ENCODE measurements around the gene PTHLH. TPM values are rescaled to one million over a fixed set of nuclear protein-coding genes. Genes with fewer than 3 reads are reported as not detected.

Gene PTHLH
- total and polyA plus RNA-seq, 2 donors (not counting 1 experiment from before 2014, with no cell fraction given) = not detected

GRCh38 chr12:27968972-27969623 lies 3.4 kb downstream of the PTHLH start:
- H3K27ac Mint-ChIP-seq = no peak overlapping the region
- ChIA-PET POLR2A (no interaction called here), CTCF (interaction anchor here (0.6 kb wide), 1 partner anchor 10 kb away, joined by 4 read pairs; no protein-coding TSS in a partner anchor)
- TF ChIP-seq EZH2 (IDR thresholded peaks at IDR 0.05; ENCODE audit: borderline replicate concordance, insufficient read depth, low read depth, low read length, poor library complexity, severe bottlenecking) (no peak), CTCF (IDR thresholded peaks at IDR 0.05) (no peak)
- no peaks in the 10 kb centered on the region for H3K9me3 Mint-ChIP-seq (ENCODE audit: insufficient read depth)
- Histone ChIP-seq H3K79me2 (ENCODE audit: control insufficient read depth, insufficient read depth, low read length) (no peaks in the 10 kb centered on the region), H3K9ac (ENCODE audit: low read length) (peak overlapping the region; percentile 53), H3K27me3 (replicated peaks in 1 of 4; ENCODE audit: control extremely low read depth in 1 of 4, control insufficient read depth in 3 of 4, insufficient read depth in 4 of 4, low read length in 3 of 4) (peaks cover 0 to 51% (median 45%) of the 10 kb centered on the region in 4 experiments), H3K36me3 (replicated peaks in 1 of 2; ENCODE audit: control extremely low read depth in 1 of 2, control insufficient read depth in 1 of 2, extremely low read depth in 1 of 2, insufficient read depth in 2 of 2, low read length in 1 of 2) (no peaks in the 10 kb centered on the region), H3K9me3 (ENCODE audit: control extremely low read depth in 1 of 3, control insufficient read depth in 2 of 3, insufficient read depth in 1 of 3, low read length in 2 of 3) (peaks cover 0 to 7% (median 0%) of the 10 kb centered on the region in 3 donors), H3K4me1 (ENCODE audit: control insufficient read depth in 2 of 2, insufficient read depth in 2 of 2, low read length in 2 of 2) (peaks cover 20 to 24% of the 10 kb centered on the region in 2 donors), H4K20me1 (ENCODE audit: control insufficient read depth, insufficient read depth, low read length, poor library complexity, severe bottlenecking) (no peaks in the 10 kb centered on the region), H3K4me2 (replicated peaks; ENCODE audit: low read depth, low read length, poor library complexity, severe bottlenecking) (peak overlapping the region; percentile 79), H3K4me3 (ENCODE audit: control extremely low read depth in 1 of 5, extremely low read depth in 1 of 5, insufficient read depth in 1 of 5, low read depth in 2 of 5, low read length in 4 of 5) (peak overlapping the region in 1 of 5 experiments; percentile 58), H3K27ac (ENCODE audit: low read length in 2 of 2) (no peak overlapping the region), H2AFZ (ENCODE audit: insufficient read depth, low read depth, low read length, poor library complexity, severe bottlenecking) (peak overlapping the region; percentile 52)
- peak overlapping the region; percentile 89 for H3K4me3 Mint-ChIP-seq
- DNase-seq (no peak), ATAC-seq (ENCODE audit: low read depth) (no peak)
- intact Hi-C loops (cut with micrococcal nuclease) = no loop called here
- peaks cover 75% of the 10 kb centered on the region for H3K27me3 Mint-ChIP-seq
- H3K4me1 Mint-ChIP-seq = peaks cover 19% of the 10 kb centered on the region
- WGBS (ENCODE audit: insufficient coverage) = 6% methylated on average over 37 of the region's 38 CpGs

- Mint-ChIP-seq H3K9me3 (ENCODE audit: insufficient read depth) (no peaks in the 10 kb centered on the region), H3K27ac (no peak overlapping the region), H3K4me3 (no peak overlapping the region), H3K27me3 (peaks cover 72% of the 10 kb centered on the region), H3K4me1 (peaks cover 19% of the 10 kb centered on the region)
- Histone ChIP-seq H3K4me2 (replicated peaks; ENCODE audit: low read depth, low read length, poor library complexity, severe bottlenecking) (no peak overlapping the region), H3K9ac (ENCODE audit: low read length) (no peak overlapping the region), H2AFZ (ENCODE audit: insufficient read depth, low read depth, low read length, poor library complexity, severe bottlenecking) (no peak overlapping the region), H3K27me3 (replicated peaks in 1 of 4; ENCODE audit: control extremely low read depth in 1 of 4, control insufficient read depth in 3 of 4, insufficient read depth in 4 of 4, low read length in 3 of 4) (peaks cover 0 to 50% (median 39%) of the 10 kb centered on the region in 4 experiments), H3K36me3 (replicated peaks in 1 of 2; ENCODE audit: control extremely low read depth in 1 of 2, control insufficient read depth in 1 of 2, extremely low read depth in 1 of 2, insufficient read depth in 2 of 2, low read length in 1 of 2) (no peaks in the 10 kb centered on the region), H3K4me3 (ENCODE audit: control extremely low read depth in 1 of 5, extremely low read depth in 1 of 5, insufficient read depth in 1 of 5, low read depth in 2 of 5, low read length in 4 of 5) (no peak overlapping the region), H3K79me2 (ENCODE audit: control insufficient read depth, insufficient read depth, low read length) (no peaks in the 10 kb centered on the region), H3K4me1 (ENCODE audit: control insufficient read depth in 2 of 2, insufficient read depth in 2 of 2, low read length in 2 of 2) (peaks cover 20 to 24% of the 10 kb centered on the region in 2 donors), H3K27ac (ENCODE audit: low read length in 2 of 2) (no peak overlapping the region), H3K9me3 (ENCODE audit: control extremely low read depth in 1 of 3, control insufficient read depth in 2 of 3, insufficient read depth in 1 of 3, low read length in 2 of 3) (peaks cover 0 to 8% (median 0%) of the 10 kb centered on the region in 3 donors), H4K20me1 (ENCODE audit: control insufficient read depth, insufficient read depth, low read length, poor library complexity, severe bottlenecking) (no peaks in the 10 kb centered on the region)
- ChIA-PET CTCF (interaction anchor here (0.9 kb wide), 1 partner anchor 27 kb away, joined by 3 read pairs; no protein-coding TSS in a partner anchor), POLR2A (no interaction called here)
- DNase-seq = no peak
- intact Hi-C loops (cut with micrococcal nuclease) = no loop called here
- TF ChIP-seq CTCF (IDR thresholded peaks at IDR 0.05) (no peak), EZH2 (IDR thresholded peaks at IDR 0.05; ENCODE audit: borderline replicate concordance, insufficient read depth, low read depth, low read length, poor library complexity, severe bottlenecking) (no peak)
- no CpG with 5 or more reads among the region's 2 CpGs for WGBS (ENCODE audit: insufficient coverage)
- no peak for ATAC-seq (ENCODE audit: low read depth)
Measured at GRCh38 chr12:27967551-27968054, 4.9 kb downstream of the PTHLH start.

Measured in B cell (primary cell).